ENCODE results near the gene RAB40B. TPM values are rescaled to one million over a fixed set of nuclear protein-coding genes. Genes with fewer than 3 reads are reported as not detected.

Gene RAB40B
- total RNA-seq, 1 donor from 2014 or later, result 11.5 TPM

DNA sequence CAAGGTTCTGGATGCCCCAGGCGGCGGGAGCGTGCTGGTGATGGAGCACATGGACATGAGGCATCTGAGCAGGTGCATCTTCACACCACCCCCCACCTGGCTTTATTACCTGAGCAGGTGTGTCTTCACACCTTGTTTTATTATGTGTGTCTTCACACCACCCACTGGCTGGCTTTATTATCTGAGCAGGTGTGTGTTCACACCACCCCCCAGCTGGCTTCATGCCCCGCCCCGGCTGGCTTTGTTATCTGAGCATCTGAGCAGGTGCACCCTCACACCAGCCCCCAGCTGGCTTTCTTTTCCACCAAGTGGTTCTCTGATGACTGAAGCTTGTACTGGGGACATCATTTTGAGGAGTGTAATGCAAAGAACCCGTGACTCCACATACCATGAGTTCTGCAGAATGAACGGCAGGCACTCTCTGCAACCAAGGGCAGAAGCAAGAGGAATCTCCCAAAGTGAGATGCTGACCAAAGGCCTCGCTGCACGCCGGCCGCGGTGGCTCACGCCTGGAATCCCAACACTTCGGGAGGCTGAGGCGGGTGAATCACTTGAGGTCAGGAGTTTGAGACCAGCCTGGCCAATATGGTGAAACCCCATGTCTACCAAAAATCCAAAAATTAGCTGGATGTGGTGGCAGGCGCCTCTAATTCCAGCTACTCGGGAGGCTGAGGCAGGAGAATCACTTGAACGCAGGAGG lies 20.6 kb upstream of the RAB40B start:
- Histone ChIP-seq H3K9me3 (no peaks in the 10 kb centered on the region), H3K4me3 (no peak overlapping the region), H3K4me1 (peaks cover 15% of the 10 kb centered on the region), H3K36me3 (peaks cover 28% of the 10 kb centered on the region), H3K27ac (no peak overlapping the region), H3K27me3 (no peaks in the 10 kb centered on the region)
- DNase-seq (no peak), ATAC-seq (no peak)
- intact Hi-C loops (cut with DNase I), result no loop called here
- TF ChIP-seq CTCF (IDR thresholded peaks at IDR 0.05), result no peak

GRCh38 chr17:82716203-82717010 lies 17.9 kb upstream of the RAB40B start, which contains the start of gene FN3KRP:
Gene FN3KRP, plus strand, starts transcription at chr17:82716706. Its CDS starts 50 bp downstream, at chr17:82716756.
- ATAC-seq, result peak; percentile 98
- H3K27ac ChIP-seq, result peak within 1 kb of the TSS; percentile 74

DNA sequence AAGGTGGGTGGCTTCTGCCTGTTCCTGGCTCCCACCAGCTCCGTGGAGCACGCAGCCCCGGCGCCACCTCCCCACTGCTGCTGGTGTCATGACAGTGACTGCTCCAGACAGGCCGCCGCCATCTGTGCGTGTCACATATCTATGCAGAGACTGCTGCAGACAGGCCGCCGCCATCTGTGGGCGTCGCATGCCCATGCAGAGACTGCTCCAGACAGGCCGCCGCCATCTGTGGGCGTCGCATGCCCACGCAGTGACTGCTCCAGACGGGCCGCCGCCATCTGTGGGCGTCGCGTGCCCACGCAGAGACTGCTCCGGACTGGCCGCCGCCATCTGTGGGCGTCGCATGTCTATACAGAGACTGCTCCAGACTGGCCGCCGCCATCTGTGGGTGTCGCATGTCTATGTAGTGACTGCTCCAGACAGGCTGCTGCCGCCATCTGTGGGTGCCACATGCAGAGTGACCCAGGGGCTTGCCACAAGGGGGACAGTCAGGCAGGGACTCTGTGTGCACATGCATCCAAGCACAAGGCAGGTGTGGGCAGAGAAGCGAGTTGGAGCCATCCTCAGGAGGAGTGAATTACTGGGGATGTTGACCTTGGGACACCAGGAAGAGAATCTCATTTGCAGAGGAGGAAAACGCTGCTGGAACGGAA lies 14.7 kb upstream of the RAB40B start:
- DNase-seq, result no peak
- Histone ChIP-seq H3K9me3 (no peaks in the 10 kb centered on the region), H3K36me3 (no peaks in the 10 kb centered on the region), H3K4me3 (no peak overlapping the region), H3K4me1 (peaks cover 15% of the 10 kb centered on the region), H3K27ac (no peak overlapping the region), H3K27me3 (no peaks in the 10 kb centered on the region)
- intact Hi-C loops (cut with DNase I), result no loop called here
- no peak for ATAC-seq
- TF ChIP-seq CTCF (IDR thresholded peaks at IDR 0.05), result no peak

More at GRCh38 chr17:82716203-82717010, 17.9 kb upstream of the RAB40B start, which contains the start of gene FN3KRP:
- TF ChIP-seq CTCF (IDR thresholded peaks at IDR 0.05), result no peak
- Histone ChIP-seq H3K4me1 (peaks cover 15% of the 10 kb centered on the region), H3K4me3 (peak within 1 kb of the TSS; percentile 69), H3K9me3 (no peaks in the 10 kb centered on the region), H3K36me3 (peaks cover 14% of the 10 kb centered on the region), H3K27me3 (no peaks in the 10 kb centered on the region)
- intact Hi-C loops (cut with DNase I), result no loop called here
- peak; percentile 98 for DNase-seq

GRCh38 chr17:82710499-82711232 lies 12.2 kb upstream of the RAB40B start:
- ATAC-seq (no peak), DNase-seq (no peak)
- TF ChIP-seq CTCF (IDR thresholded peaks at IDR 0.05), result no peak
- intact Hi-C loops (cut with DNase I), result no loop called here
- H3K36me3 ChIP-seq, result no peaks in the 10 kb centered on the region
- H3K27ac ChIP-seq, result no peak overlapping the region
- no peaks in the 10 kb centered on the region for H3K27me3 ChIP-seq
- no peak overlapping the region for H3K4me3 ChIP-seq
- H3K9me3 ChIP-seq, result no peaks in the 10 kb centered on the region
- no peaks in the 10 kb centered on the region for H3K4me1 ChIP-seq

Measured in upper lobe of right lung (tissue), 1 donor.